SK-N-SH treated with all-trans-retinoic acid at 6 μM for 48 hours (cell line): ENCODE data around the gene TBX19.

Experiments used
- BACH2 ChIP-seq: fragments of 250-450 bp; sonication (Bioruptor Pico); IDR thresholded peaks from 2 replicates; pipeline ENCODE4 v1.9.0; 2021; ENCODE audit warnings: mild to moderate bottlenecking, borderline replicate concordance
- CREB5 ChIP-seq: fragments of 250-450 bp; sonication (Bioruptor Pico); IDR thresholded peaks from 2 replicates; pipeline ENCODE4 v1.5.1; 2020; ENCODE audit warnings: low read depth, mild to moderate bottlenecking, moderate library complexity
- CSDC2 ChIP-seq: fragments of 250-450 bp; sonication (Bioruptor Pico); IDR thresholded peaks from 2 replicates; pipeline ENCODE4 v1.5.0; 2020; ENCODE audit warnings: mild to moderate bottlenecking, moderate library complexity
- CSRNP3 ChIP-seq: fragments of 250-450 bp; sonication (Bioruptor Pico); IDR thresholded peaks from 2 replicates; pipeline ENCODE4 v1.5.1; 2021; ENCODE audit warnings: mild to moderate bottlenecking, moderate library complexity
- ESRRG ChIP-seq: fragments of 250-450 bp; sonication (Bioruptor Pico); IDR thresholded peaks from 2 replicates; pipeline ENCODE4 v1.6.1; 2021; ENCODE audit warnings: mild to moderate bottlenecking
- ISL1 ChIP-seq: fragments of 250-450 bp; sonication (Bioruptor Pico); IDR thresholded peaks from 2 replicates; pipeline ENCODE4 v2.1.2; 2022; ENCODE audit warnings: mild to moderate bottlenecking, moderate library complexity
- PATZ1 ChIP-seq: fragments of 250-450 bp; sonication (Bioruptor Pico); IDR thresholded peaks from 2 replicates; pipeline ENCODE4 v1.8.0; 2020; ENCODE audit warnings: mild to moderate bottlenecking, moderate library complexity, borderline replicate concordance
- PPARA ChIP-seq: fragments of 250-450 bp; sonication (Bioruptor Pico); IDR thresholded peaks from 2 replicates; pipeline ENCODE4 v1.5.0; 2020; ENCODE audit warnings: mild to moderate bottlenecking, borderline replicate concordance
- TCF4 ChIP-seq: fragments of 250-450 bp; sonication (Bioruptor Pico); IDR thresholded peaks from 2 replicates; pipeline ENCODE4 v1.8.0; 2021; ENCODE audit warnings: mild to moderate bottlenecking, moderate library complexity, borderline replicate concordance
- TOX ChIP-seq: fragments of 250-450 bp; sonication (Bioruptor Pico); IDR thresholded peaks from 2 replicates; pipeline ENCODE4 v1.8.0; 2021; ENCODE audit warnings: mild to moderate bottlenecking, moderate library complexity, borderline replicate concordance
- ZFP3 ChIP-seq: fragments of 250-450 bp; sonication (Bioruptor Pico); IDR thresholded peaks from 2 replicates; pipeline ENCODE4 v1.5.0; 2020; ENCODE audit warnings: mild to moderate bottlenecking, moderate library complexity
- ZFP30 ChIP-seq: fragments of 450-650 bp; formaldehyde crosslinking; IDR thresholded peaks from 2 replicates; pipeline ENCODE4 v1.5.0; 2022; ENCODE audit warnings: mild to moderate bottlenecking, moderate library complexity
- ZNF70 ChIP-seq: fragments of 450-650 bp; formaldehyde crosslinking; IDR thresholded peaks from 2 replicates; pipeline ENCODE4 v1.5.0; 2020; ENCODE audit warnings: mild to moderate bottlenecking, moderate library complexity
- ZNF8 ChIP-seq: fragments of 450-650 bp; formaldehyde crosslinking; IDR thresholded peaks from 2 replicates; pipeline ENCODE4 v1.5.0; 2020; ENCODE audit warnings: mild to moderate bottlenecking, moderate library complexity

GRCh38 chr1:168333562-168334276 is 53.0 kb downstream of the TBX19 start:
- TF ChIP-seq ISL1 (CRISPR knock-in tag) (no peak), PPARA (CRISPR knock-in tag) (no peak), CSDC2 (CRISPR knock-in tag) (no peak), BACH2 (CRISPR knock-in tag) (no peak), ZNF8 (CRISPR knock-in tag) (no peak), ZFP3 (no peak), TCF4 (CRISPR knock-in tag) (no peak), TOX (no peak), PATZ1 (CRISPR knock-in tag) (no peak), ESRRG (CRISPR knock-in tag) (no peak), CREB5 (CRISPR knock-in tag) (no peak), ZFP30 (CRISPR knock-in tag) (no peak), ZNF70 (CRISPR knock-in tag) (no peak), CSRNP3 (no peak)
